Measurements from ENCODE around the gene FXN.
A peak's percentile ranks its signal among the peaks of the same experiment; 100 is the strongest.

FXN gene

DNA sequence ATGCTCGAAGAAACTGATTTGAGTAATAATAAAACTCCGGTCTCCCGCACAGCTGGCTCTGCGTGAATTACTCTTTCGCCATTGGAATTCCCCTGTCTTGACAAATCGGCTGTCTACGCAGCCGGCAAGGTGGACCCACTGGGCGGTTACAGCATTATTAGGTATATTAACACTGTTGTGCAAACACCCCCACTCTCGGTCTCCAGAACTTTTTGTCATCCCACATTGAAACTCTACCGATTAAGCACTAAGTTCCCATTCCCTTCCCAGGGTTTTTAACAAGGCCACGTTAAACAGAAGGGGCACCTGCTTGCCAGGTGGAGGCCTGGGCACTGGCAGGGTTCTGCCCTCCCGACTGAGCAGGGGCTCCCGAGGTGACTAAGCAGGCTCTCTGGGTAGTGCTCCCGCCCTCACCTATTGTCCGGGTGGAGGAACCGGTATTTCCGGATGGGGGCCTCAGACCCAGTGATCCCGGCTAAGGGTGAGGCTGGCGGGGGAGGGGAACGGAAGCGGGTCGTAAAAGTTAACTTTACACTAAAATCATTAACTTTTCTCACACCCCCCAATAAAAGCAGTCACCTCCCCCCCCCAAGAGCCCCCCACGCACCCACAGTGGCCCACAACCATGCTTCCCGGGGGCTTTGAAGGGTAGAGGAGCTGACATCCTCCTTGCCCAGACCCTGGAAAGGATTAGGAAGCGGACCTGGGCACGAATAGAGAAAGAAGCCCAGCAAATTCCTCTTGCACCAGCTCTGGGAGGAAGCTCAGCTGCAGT, 85.0 kb downstream of the FXN start:
- no peaks in the 10 kb centered on the region for H3K9me3 ChIP-seq (ENCODE audit: control insufficient read depth, insufficient read depth, low read length)
- no peaks in the 10 kb centered on the region for H3K4me1 ChIP-seq (ENCODE audit: insufficient read depth, low read length)
- peak overlapping the region; percentile 99 for H3K9ac ChIP-seq (ENCODE audit: low read depth, low read length)
- no peaks in the 10 kb centered on the region for H3K36me3 ChIP-seq (ENCODE audit: insufficient read depth, low read length)

DNA sequence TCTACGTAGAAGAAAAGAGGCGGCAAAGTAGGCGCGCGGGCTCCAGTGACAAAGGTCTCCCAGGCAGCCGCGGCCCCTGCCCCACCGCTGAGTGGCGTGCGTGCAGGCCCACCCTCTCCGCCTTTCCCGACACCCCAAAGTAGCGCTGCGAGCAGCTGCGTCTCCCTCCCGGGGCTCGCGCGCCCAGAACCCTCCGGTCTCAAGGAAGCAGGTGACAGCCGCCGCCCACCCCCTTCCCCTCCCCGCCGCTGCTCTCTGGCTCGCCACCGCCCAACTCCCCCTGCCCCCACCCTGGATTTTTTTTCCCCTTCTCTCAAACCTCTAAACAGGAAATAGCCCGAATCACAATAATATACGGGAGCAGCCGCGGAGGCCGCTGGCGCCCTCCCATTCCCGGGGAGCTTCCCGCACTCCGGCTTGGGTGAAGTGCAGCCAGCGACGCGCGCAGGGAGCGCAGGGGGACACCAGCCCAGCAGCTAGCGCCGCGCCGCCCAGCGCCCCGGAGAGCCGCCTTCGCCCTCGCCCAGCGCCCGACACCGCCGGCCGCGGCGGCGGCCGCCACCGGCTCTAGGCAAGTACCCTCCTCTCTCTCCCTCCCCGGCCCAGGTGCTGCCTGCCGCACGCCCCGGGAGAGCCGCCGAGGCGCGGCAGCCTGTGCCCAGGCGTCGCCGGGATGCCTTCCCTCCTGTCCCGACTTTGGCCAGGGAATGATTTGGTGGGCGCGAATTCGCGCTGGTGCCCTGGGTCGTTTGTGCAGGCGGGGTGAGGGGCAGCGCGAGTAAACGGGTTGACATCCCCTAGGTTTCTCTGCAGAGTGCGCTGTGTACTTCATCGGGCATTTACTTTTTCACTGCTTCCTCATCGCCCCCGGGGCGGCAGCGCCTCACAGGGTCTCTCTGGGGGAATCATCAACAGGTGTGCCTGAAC, 85.9 kb downstream of the FXN start:
- no peaks in the 10 kb centered on the region for H3K36me3 ChIP-seq (ENCODE audit: insufficient read depth, low read length)
- peak overlapping the region; percentile 99 for H3K9ac ChIP-seq (ENCODE audit: low read depth, low read length)
- H3K4me1 ChIP-seq (ENCODE audit: insufficient read depth, low read length): no peaks in the 10 kb centered on the region
- H3K9me3 ChIP-seq (ENCODE audit: control insufficient read depth, insufficient read depth, low read length): no peaks in the 10 kb centered on the region

- no peaks in the 10 kb centered on the region for H3K4me1 ChIP-seq (ENCODE audit: insufficient read depth, low read length)
- H3K36me3 ChIP-seq (ENCODE audit: insufficient read depth, low read length): no peaks in the 10 kb centered on the region
- peak overlapping the region; percentile 99 for H3K9ac ChIP-seq (ENCODE audit: low read depth, low read length)
- H3K9me3 ChIP-seq (ENCODE audit: control insufficient read depth, insufficient read depth, low read length): no peaks in the 10 kb centered on the region
Observed at GRCh38 chr9:69122082-69122548, 86.6 kb downstream of the FXN start.

DNA sequence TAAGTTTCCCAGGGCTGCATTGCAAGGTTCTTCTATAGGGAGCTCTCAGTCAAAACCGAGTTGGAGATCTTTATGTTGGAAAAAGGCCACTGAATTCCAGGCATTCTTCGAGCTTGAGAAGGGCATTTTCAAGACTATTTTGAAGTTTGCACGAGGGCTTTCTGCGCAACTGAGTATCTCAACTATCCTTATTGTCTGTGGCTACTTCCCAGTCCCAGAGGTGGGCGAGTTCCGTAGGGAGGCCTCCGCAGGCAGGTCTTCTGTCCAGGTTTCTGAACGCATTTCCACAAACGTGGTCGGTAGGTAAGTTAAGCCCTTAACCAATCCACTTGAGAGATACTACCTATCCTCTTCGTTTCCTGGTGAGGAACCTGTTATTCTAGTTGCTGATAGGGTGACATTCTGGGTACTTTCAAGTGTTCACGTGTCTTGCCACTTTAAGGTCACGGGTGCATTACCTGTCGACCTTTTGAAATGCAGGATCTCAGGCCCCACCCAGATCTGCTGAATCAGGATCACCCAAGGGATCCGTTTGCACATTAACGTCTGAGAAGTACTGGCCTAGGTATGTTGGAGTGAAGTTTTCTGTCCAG, 87.1 kb downstream of the FXN start:
- no peaks in the 10 kb centered on the region for H3K9me3 ChIP-seq (ENCODE audit: control insufficient read depth, insufficient read depth, low read length)
- H3K4me1 ChIP-seq (ENCODE audit: insufficient read depth, low read length): no peaks in the 10 kb centered on the region
- peak overlapping the region; percentile 99 for H3K9ac ChIP-seq (ENCODE audit: low read depth, low read length)
- no peaks in the 10 kb centered on the region for H3K36me3 ChIP-seq (ENCODE audit: insufficient read depth, low read length)

GRCh38 chr9:69130456-69131441, 95.2 kb downstream of the FXN start:
- Histone ChIP-seq H3K4me1 (ENCODE audit: insufficient read depth, low read length) (peaks cover 25% of the 10 kb centered on the region; the same call in 1 of the 2 replicates), H3K9me3 (ENCODE audit: control insufficient read depth, insufficient read depth, low read length) (no peaks in the 10 kb centered on the region), H3K36me3 (ENCODE audit: insufficient read depth, low read length) (no peaks in the 10 kb centered on the region; the same call in 1 of the 2 replicates), H3K9ac (ENCODE audit: low read depth, low read length) (no peak overlapping the region)

- no peaks in the 10 kb centered on the region for H3K9me3 ChIP-seq (ENCODE audit: control insufficient read depth, insufficient read depth, low read length)
- peaks cover 25% of the 10 kb centered on the region; the same call in 1 of the 2 replicates for H3K4me1 ChIP-seq (ENCODE audit: insufficient read depth, low read length)
- no peak overlapping the region for H3K9ac ChIP-seq (ENCODE audit: low read depth, low read length)
- no peaks in the 10 kb centered on the region; the same call in 1 of the 2 replicates for H3K36me3 ChIP-seq (ENCODE audit: insufficient read depth, low read length)
Observed at GRCh38 chr9:69131682-69132081, 96.1 kb downstream of the FXN start.

DNA sequence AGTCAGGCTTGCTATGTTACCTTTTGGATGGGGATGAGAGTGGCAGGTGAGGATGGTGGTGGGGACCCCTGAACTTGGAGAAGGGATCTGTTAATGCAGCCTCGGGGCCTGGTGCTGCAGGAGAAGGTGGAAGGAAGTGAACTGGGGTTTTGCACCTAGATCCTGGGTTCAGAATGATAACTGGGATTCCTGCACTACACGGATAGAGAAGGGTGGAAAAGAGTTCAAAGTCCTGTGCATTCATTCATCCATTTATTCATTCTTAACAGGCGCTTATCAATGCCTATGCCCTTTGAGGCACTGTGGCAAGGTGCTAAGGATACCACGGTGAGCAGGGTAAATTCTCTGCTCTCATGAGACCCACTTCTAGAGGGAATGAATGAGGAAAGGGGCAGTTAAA, 96.8 kb downstream of the FXN start:
- Histone ChIP-seq H3K9ac (ENCODE audit: low read depth, low read length) (no peak overlapping the region), H3K36me3 (ENCODE audit: insufficient read depth, low read length) (no peaks in the 10 kb centered on the region; the same call in 1 of the 2 replicates), H3K4me1 (ENCODE audit: insufficient read depth, low read length) (peaks cover 25% of the 10 kb centered on the region; the same call in 1 of the 2 replicates), H3K9me3 (ENCODE audit: control insufficient read depth, insufficient read depth, low read length) (no peaks in the 10 kb centered on the region)

GRCh38 chr9:69134412-69134811, 98.9 kb downstream of the FXN start:
- Histone ChIP-seq H3K4me1 (ENCODE audit: insufficient read depth, low read length) (peaks cover 20% of the 10 kb centered on the region; the same call in 1 of the 2 replicates), H3K9ac (ENCODE audit: low read depth, low read length) (no peak overlapping the region), H3K36me3 (ENCODE audit: insufficient read depth, low read length) (no peaks in the 10 kb centered on the region; the same call in 1 of the 2 replicates), H3K9me3 (ENCODE audit: control insufficient read depth, insufficient read depth, low read length) (no peaks in the 10 kb centered on the region)

DNA sequence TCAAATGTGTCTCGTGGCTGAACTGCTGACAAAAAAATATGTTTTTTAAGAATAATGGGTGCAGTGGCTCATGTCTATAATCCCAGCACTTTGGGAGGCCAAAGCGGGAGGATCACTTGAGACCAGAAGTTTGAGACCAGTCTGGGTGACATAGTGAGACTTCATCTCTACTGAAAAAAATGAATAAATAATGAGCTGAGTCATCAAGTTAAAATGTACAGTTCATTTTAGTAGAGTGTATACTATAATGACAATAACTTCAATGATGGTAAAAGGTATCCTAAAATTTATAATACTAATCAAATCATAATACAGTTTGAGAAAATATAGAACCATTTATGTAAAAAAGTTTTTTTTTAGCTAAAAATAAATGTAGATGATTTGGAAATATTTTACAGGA, 100.6 kb downstream of the FXN start:
- H3K9me3 ChIP-seq (ENCODE audit: control insufficient read depth, insufficient read depth, low read length): no peaks in the 10 kb centered on the region
- peaks cover 13% of the 10 kb centered on the region; the same call in 1 of the 2 replicates for H3K4me1 ChIP-seq (ENCODE audit: insufficient read depth, low read length)
- H3K9ac ChIP-seq (ENCODE audit: low read depth, low read length): no peak overlapping the region
- H3K36me3 ChIP-seq (ENCODE audit: insufficient read depth, low read length): no peaks in the 10 kb centered on the region; the same call in 1 of the 2 replicates

GRCh38 chr9:69136779-69137178, 101.2 kb downstream of the FXN start:
- Histone ChIP-seq H3K4me1 (ENCODE audit: insufficient read depth, low read length) (peaks cover 9% of the 10 kb centered on the region; the same call in 1 of the 2 replicates), H3K36me3 (ENCODE audit: insufficient read depth, low read length) (no peaks in the 10 kb centered on the region; the same call in 1 of the 2 replicates), H3K9me3 (ENCODE audit: control insufficient read depth, insufficient read depth, low read length) (no peaks in the 10 kb centered on the region), H3K9ac (ENCODE audit: low read depth, low read length) (no peak overlapping the region)

DNA sequence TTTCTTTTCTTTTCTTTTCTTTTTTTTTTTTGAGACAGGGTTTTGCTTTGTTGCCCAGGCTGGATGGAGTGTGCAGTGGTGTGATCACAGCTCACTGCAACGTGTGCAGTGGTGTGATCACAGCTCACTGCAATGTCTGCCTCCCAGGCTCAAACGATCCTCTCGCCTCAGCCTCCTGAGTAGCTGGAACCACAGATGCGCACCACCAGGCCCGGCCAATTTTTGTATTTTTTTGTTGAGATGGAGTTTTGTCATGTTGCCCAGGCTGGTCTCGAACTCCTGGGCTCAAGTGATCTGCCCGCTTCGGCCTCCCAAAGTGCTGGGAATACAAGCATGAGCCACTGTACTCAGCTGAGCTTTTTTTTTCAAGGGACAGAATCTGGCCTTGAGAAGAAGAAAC, 101.8 kb downstream of the FXN start:
- no peaks in the 10 kb centered on the region for H3K9me3 ChIP-seq (ENCODE audit: control insufficient read depth, insufficient read depth, low read length)
- H3K9ac ChIP-seq (ENCODE audit: low read depth, low read length): no peak overlapping the region
- peaks cover 9% of the 10 kb centered on the region; the same call in 1 of the 2 replicates for H3K4me1 ChIP-seq (ENCODE audit: insufficient read depth, low read length)
- H3K36me3 ChIP-seq (ENCODE audit: insufficient read depth, low read length): no peaks in the 10 kb centered on the region; the same call in 1 of the 2 replicates

DNA sequence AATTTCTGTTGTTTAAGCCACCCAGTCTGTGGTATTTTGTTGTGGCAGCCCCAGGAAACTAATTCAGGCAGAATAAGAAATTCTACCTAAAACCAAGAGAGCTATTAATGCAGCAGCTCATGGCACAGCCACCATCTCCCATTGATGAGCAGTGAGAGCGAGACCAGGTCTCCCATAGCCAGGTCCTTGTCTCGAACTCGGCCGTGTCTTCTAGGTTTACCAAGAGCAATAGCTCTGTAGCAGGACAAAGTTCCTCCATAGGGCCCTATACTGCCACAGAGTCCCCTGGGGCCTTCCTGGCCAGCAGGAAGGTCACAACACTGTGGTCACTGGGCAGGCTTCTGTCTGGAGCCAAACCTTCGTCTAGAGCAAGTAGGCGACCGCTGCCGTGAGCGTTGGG, 104.0 kb downstream of the FXN start:
- peaks cover 4% of the 10 kb centered on the region; the same call in 1 of the 2 replicates for H3K4me1 ChIP-seq (ENCODE audit: insufficient read depth, low read length)
- H3K36me3 ChIP-seq (ENCODE audit: insufficient read depth, low read length): no peaks in the 10 kb centered on the region; the same call in 1 of the 2 replicates
- H3K9ac ChIP-seq (ENCODE audit: low read depth, low read length): no peak overlapping the region
- H3K9me3 ChIP-seq (ENCODE audit: control insufficient read depth, insufficient read depth, low read length): no peaks in the 10 kb centered on the region

- no peaks in the 10 kb centered on the region; the same call in 1 of the 2 replicates for H3K36me3 ChIP-seq (ENCODE audit: insufficient read depth, low read length)
- no peak overlapping the region for H3K9ac ChIP-seq (ENCODE audit: low read depth, low read length)
- no peaks in the 10 kb centered on the region for H3K4me1 ChIP-seq (ENCODE audit: insufficient read depth, low read length)
Observed at GRCh38 chr9:69140123-69140735, 104.7 kb downstream of the FXN start.

More at GRCh38 chr9:69140123-69140735, 104.7 kb downstream of the FXN start:
- no peaks in the 10 kb centered on the region for H3K9me3 ChIP-seq (ENCODE audit: control insufficient read depth, insufficient read depth, low read length)
